H1 (cell line): Measurements from ENCODE around the gene ZNF613. TPM values are rescaled to one million over a fixed set of nuclear protein-coding genes. Genes with fewer than 3 reads are reported as not detected.

ENCODE experiments used
- ASH2L ChIP-seq: fragments of 200-600, 300-600 bp; sonication (generic); IDR thresholded peaks from one replicate; pipeline ENCODE4 v1.7.1; 2017; ENCODE audit warnings: low read length
- BCL11A ChIP-seq, 2 experiments: IDR thresholded peaks; one replicate each; pipeline ENCODE4 v1.6.1; 2011; ENCODE audit warnings: low read depth in 2 of 2, low read length in 2 of 2, mild to moderate bottlenecking in 2 of 2
- BRCA1 ChIP-seq: IDR thresholded peaks from 2 replicates; pipeline ENCODE4 v1.6.1; 2012; ENCODE audit warnings: low read depth, low read length, improper control_type of control experiment
- CBX5 ChIP-seq: fragments of 300-800, 300-1000 bp; sonication (generic); IDR thresholded peaks from 2 replicates; pipeline ENCODE4 v1.7.1; 2016; ENCODE audit warnings: antibody characterized with exemption, low read length, low read depth
- CTBP2 ChIP-seq: IDR thresholded peaks from 2 replicates; pipeline ENCODE4 v1.7.0; 2011; ENCODE audit warnings: borderline replicate concordance, mild to moderate bottlenecking, moderate library complexity, mixed read lengths, low read length; ENCODE audit not compliant: insufficient read depth, insufficient read length
- EGR1 ChIP-seq: IDR thresholded peaks from 2 replicates; pipeline ENCODE4 v1.6.1; 2011; ENCODE audit warnings: low read depth, low read length, borderline replicate concordance
- FOSL1 ChIP-seq: IDR thresholded peaks from 2 replicates; pipeline ENCODE4 v1.6.1; 2011; ENCODE audit warnings: mild to moderate bottlenecking, low read depth, low read length, moderate library complexity; ENCODE audit not compliant: insufficient read depth
- KDM1A ChIP-seq: fragments of 200-600, 300-600 bp; sonication (generic); IDR thresholded peaks from 2 replicates; pipeline ENCODE4 v1.7.1; 2016; ENCODE audit warnings: mild to moderate bottlenecking, low read length, borderline replicate concordance
- NRF1 ChIP-seq: IDR thresholded peaks from 2 replicates; pipeline ENCODE4 v1.6.1; 2011; ENCODE audit warnings: mild to moderate bottlenecking, low read depth, low read length, improper control_type of control experiment
- POU5F1 ChIP-seq: IDR thresholded peaks from 2 replicates; pipeline ENCODE4 v1.6.1; 2011; ENCODE audit warnings: low read depth, mild to moderate bottlenecking, low read length, moderate library complexity
- RNF2 ChIP-seq: fragments of 200-900, 300-1000 bp; sonication (generic); IDR thresholded peaks from 2 replicates; pipeline ENCODE4 v1.7.1; 2016; ENCODE audit warnings: borderline replicate concordance, low read depth, mild to moderate bottlenecking, antibody characterized with exemption, low read length; ENCODE audit not compliant: poor library complexity, severe bottlenecking; ENCODE audit errors: missing control alignments
- SAP30 ChIP-seq: fragments of 300-600 bp; sonication (generic); IDR thresholded peaks from 2 replicates; pipeline ENCODE4 v1.7.1; 2012; ENCODE audit warnings: low read length, moderate library complexity, mild to moderate bottlenecking, inconsistent platforms; ENCODE audit not compliant: insufficient read depth, insufficient replicate concordance
- SP2 ChIP-seq: IDR thresholded peaks from 2 replicates; pipeline ENCODE4 v1.6.1; 2012; ENCODE audit warnings: mild to moderate bottlenecking, low read length, inconsistent platforms
- SP4 ChIP-seq: IDR thresholded peaks from 2 replicates; pipeline ENCODE4 v1.6.1; 2012; ENCODE audit warnings: low read length, inconsistent platforms
- TBP ChIP-seq: IDR thresholded peaks from 2 replicates; pipeline ENCODE4 v1.6.1; 2011; ENCODE audit warnings: low read depth, low read length, improper control_type of control experiment
- TEAD4 ChIP-seq: IDR thresholded peaks from 2 replicates; pipeline ENCODE4 v1.6.1; 2012; ENCODE audit warnings: low read depth, low read length, inconsistent platforms, mixed read lengths
- ZNF274 ChIP-seq: IDR thresholded peaks from 2 replicates; pipeline ENCODE4 v1.7.0; 2012; ENCODE audit warnings: low read length, borderline replicate concordance; ENCODE audit errors: extremely low read depth
- polyA plus RNA-seq, 7 experiments: library from polyadenylated mRNA; depleted of rRNA in 3 of 7; stranded (reverse) in 5 of 7; unstranded in 2 of 7; fragments of >200 nt in 5 of 7; fragments of 200-250 nt in 2 of 7; gene quantifications; 1 replicate in 5 of 7; 2 replicates in 1 of 7; 4 replicates in 1 of 7; pipeline versions ENCODE4 v1.2.1 to v1.2.3, GENCODE V29; 2011 to 2013; ENCODE audit warnings: missing spikeins in 2 of 7, mixed read lengths in 2 of 7
- total RNA-seq: library from RNA; stranded (reverse); fragmentation: NEBNext Ultra II Directional; extraction: Animal tissue kit (Norgen Biotek cat#: 25700); gene quantifications from 2 replicates; pipeline ENCODE4 v1.2.1, GENCODE V29; 2021
- TF ChIP-seq, protein P1 (sequence below): IDR thresholded peaks from 2 replicates; pipeline ENCODE4 v1.6.1; 2011; ENCODE audit warnings: low read length, improper control_type of control experiment
- TF ChIP-seq, protein P2 (sequence below), 3 experiments: IDR thresholded peaks; 1 replicate in 2 of 3; 2 replicates in 1 of 3; pipeline versions ENCODE4 v1.5.1 to v1.6.1; 2011; ENCODE audit warnings: low read length in 3 of 3, mild to moderate bottlenecking in 3 of 3, inconsistent platforms in 2 of 3, low read depth in 1 of 3, moderate library complexity in 1 of 3; ENCODE audit not compliant: insufficient read depth in 1 of 3; ENCODE audit errors: control extremely low read depth in 1 of 3

Gene ZNF613
- total and polyA plus RNA-seq, 2 of the 8 experiments (the other 6 are each of a cell fraction or from before 2014, with no cell fraction given) = 4.7 to 14.2 TPM

DNA sequence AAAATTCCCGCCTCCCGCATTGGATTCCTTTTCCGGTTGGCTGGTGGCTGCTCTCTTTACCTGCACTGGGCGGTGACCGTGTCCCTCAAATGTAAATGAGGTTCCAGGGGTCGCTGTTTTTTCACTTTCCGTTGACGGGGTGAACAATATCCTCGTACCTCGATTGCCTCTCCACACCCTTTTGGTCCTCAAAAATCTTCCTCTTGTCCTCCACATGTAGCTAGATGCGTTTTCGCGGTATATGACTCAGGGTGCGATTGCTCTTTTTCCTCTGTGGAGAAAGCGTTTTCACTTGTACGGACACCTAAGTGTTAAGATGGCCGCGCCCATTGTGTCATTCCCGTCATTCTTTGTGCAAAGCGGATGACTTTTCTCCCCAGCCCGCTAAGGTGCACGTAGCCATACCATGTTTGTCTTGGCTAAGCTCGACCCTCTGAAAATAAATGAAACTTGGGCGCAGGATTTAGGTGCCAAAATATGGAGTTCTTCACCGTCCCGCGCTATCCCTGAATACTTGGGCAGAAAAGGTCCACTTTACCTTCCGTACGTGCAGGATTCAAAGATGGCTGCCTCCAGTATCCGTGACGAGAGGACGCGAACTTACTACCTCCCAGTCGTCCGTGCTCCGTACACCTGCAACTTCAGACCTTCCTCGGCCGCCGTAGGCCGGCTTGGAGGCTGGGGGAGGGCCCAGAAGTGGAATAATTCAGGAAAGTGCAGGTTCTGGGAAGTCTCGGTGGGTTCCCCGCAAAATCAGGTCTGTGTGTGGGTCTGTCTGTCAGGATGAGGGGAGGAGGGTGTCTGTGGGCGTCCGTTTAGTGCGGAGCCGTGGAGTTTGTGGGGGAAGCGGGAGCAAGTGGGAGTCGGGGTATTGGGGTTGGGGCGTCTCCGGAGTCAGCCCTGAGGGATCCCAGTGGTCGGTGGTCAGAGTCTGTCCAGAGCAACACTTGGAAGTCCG is at the start of gene ZNF613 (continued):
- TF ChIP-seq TEAD4 (no peak), POU5F1 (no peak), CBX5 (no peak), BRCA1 (no peak), SP2 (peak; percentile 21; the same call in 1 of the 2 replicates), ASH2L (peak; percentile 82), FOSL1 (no peak), TBP (peak; percentile 62), CTBP2 (no peak), KDM1A (no peak), ZNF274 (no peak), BCL11A (IDR thresholded peaks at IDR 0.05; ENCODE audit: low read depth in 2 of 2, low read length in 2 of 2) (no peak), EGR1 (no peak), SP4 (no peak; the same call in 1 of the 2 replicates), SAP30 (peak; percentile 23), RNF2 (no peak), NRF1 (no peak)
- TF ChIP-seq, protein P1, sequence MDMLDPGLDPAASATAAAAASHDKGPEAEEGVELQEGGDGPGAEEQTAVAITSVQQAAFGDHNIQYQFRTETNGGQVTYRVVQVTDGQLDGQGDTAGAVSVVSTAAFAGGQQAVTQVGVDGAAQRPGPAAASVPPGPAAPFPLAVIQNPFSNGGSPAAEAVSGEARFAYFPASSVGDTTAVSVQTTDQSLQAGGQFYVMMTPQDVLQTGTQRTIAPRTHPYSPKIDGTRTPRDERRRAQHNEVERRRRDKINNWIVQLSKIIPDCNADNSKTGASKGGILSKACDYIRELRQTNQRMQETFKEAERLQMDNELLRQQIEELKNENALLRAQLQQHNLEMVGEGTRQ = no peak
- TF ChIP-seq, protein P2, sequence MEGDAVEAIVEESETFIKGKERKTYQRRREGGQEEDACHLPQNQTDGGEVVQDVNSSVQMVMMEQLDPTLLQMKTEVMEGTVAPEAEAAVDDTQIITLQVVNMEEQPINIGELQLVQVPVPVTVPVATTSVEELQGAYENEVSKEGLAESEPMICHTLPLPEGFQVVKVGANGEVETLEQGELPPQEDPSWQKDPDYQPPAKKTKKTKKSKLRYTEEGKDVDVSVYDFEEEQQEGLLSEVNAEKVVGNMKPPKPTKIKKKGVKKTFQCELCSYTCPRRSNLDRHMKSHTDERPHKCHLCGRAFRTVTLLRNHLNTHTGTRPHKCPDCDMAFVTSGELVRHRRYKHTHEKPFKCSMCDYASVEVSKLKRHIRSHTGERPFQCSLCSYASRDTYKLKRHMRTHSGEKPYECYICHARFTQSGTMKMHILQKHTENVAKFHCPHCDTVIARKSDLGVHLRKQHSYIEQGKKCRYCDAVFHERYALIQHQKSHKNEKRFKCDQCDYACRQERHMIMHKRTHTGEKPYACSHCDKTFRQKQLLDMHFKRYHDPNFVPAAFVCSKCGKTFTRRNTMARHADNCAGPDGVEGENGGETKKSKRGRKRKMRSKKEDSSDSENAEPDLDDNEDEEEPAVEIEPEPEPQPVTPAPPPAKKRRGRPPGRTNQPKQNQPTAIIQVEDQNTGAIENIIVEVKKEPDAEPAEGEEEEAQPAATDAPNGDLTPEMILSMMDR (IDR thresholded peaks at IDR 0.05; ENCODE audit: control extremely low read depth in 1 of 3, insufficient read depth in 1 of 3, low read depth in 1 of 3, low read length in 3 of 3) = peak in 1 of 3 experiments; percentile 35; a peak in 1 of 4 replicates
